Chondrocyte (in vitro differentiated cells): ENCODE data around the gene CARHSP1. TPM values are rescaled to one million over a fixed set of nuclear protein-coding genes. Genes with fewer than 3 reads are reported as not detected.

Source experiments
- DNase-seq: peaks from one replicate; pipeline ENCODE4 v3.0.0; 2021; ENCODE audit warnings: mixed read lengths, low spot score
- H3K27ac Mint-ChIP-seq: one replicate; pipeline ENCODE4 v1.8.0; 2021; ENCODE audit warnings: mild to moderate bottlenecking, moderate library complexity, mixed read lengths; ENCODE audit not compliant: unreplicated experiment
- H3K27me3 Mint-ChIP-seq: 2 replicates; pipeline ENCODE4 v1.8.0; 2021; ENCODE audit warnings: low read depth, mixed read lengths
- H3K36me3 Mint-ChIP-seq: 2 replicates; pipeline ENCODE4 v1.8.0; 2021; ENCODE audit warnings: low read depth, mixed read lengths
- H3K4me1 Mint-ChIP-seq: 2 replicates; pipeline ENCODE4 v1.8.0; 2021; ENCODE audit warnings: low read depth, mild to moderate bottlenecking, mixed read lengths
- H3K4me3 Mint-ChIP-seq: one replicate; pipeline ENCODE4 v1.8.0; 2021; ENCODE audit warnings: mild to moderate bottlenecking, moderate library complexity, mixed read lengths; ENCODE audit not compliant: unreplicated experiment
- H3K9me3 Mint-ChIP-seq: 2 replicates; pipeline ENCODE4 v1.8.0; 2021; ENCODE audit warnings: low read depth, mixed read lengths
- total RNA-seq: library from RNA; stranded (reverse); gene quantifications from 3 replicates; pipeline ENCODE4 v1.2.1, GENCODE V29; 2021
- TF ChIP-seq, protein P1 (sequence below): fragments of 200-600 bp; sonication (generic); IDR thresholded peaks from 2 replicates; pipeline ENCODE4 v1.5.0; 2021; ENCODE audit warnings: antibody characterized with exemption, mild to moderate bottlenecking, moderate library complexity

Gene CARHSP1
- total RNA-seq, 1 donor from 2014 or later: 57.4 TPM

DNA sequence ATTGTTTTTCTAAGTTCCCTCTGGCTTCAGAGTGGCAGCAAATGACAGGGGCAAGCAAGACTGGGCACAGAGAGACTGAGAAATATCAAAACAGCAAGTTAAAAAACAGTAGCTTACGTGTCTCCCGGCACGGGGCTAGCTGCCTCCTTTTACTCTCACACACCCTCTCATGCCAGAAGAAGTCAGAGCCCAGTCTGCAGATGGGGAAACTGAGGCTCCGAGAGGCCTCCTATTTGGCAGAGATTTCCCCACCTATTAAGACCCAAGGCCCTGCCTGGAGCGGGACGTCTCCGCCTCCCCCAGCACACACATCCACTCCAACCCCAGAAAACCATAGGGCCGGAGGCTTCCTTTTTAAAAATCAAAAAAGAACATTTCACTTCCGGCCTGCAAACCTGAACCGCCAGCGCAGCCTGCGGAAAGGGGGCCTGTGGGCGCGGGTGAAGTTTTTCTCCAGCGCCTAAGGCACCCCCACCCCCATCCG, 832 bp downstream of the CARHSP1 start:
- no peaks in the 10 kb centered on the region for H3K36me3 Mint-ChIP-seq
- peak overlapping the region; percentile 93 for H3K27ac Mint-ChIP-seq
- DNase-seq: no peak
- H3K9me3 Mint-ChIP-seq: no peaks in the 10 kb centered on the region
- H3K4me1 Mint-ChIP-seq: peaks cover 62% of the 10 kb centered on the region
- H3K27me3 Mint-ChIP-seq: no peaks in the 10 kb centered on the region
- H3K4me3 Mint-ChIP-seq: peak overlapping the region; percentile 94
- TF ChIP-seq, protein P1, sequence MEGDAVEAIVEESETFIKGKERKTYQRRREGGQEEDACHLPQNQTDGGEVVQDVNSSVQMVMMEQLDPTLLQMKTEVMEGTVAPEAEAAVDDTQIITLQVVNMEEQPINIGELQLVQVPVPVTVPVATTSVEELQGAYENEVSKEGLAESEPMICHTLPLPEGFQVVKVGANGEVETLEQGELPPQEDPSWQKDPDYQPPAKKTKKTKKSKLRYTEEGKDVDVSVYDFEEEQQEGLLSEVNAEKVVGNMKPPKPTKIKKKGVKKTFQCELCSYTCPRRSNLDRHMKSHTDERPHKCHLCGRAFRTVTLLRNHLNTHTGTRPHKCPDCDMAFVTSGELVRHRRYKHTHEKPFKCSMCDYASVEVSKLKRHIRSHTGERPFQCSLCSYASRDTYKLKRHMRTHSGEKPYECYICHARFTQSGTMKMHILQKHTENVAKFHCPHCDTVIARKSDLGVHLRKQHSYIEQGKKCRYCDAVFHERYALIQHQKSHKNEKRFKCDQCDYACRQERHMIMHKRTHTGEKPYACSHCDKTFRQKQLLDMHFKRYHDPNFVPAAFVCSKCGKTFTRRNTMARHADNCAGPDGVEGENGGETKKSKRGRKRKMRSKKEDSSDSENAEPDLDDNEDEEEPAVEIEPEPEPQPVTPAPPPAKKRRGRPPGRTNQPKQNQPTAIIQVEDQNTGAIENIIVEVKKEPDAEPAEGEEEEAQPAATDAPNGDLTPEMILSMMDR: no peak

DNA sequence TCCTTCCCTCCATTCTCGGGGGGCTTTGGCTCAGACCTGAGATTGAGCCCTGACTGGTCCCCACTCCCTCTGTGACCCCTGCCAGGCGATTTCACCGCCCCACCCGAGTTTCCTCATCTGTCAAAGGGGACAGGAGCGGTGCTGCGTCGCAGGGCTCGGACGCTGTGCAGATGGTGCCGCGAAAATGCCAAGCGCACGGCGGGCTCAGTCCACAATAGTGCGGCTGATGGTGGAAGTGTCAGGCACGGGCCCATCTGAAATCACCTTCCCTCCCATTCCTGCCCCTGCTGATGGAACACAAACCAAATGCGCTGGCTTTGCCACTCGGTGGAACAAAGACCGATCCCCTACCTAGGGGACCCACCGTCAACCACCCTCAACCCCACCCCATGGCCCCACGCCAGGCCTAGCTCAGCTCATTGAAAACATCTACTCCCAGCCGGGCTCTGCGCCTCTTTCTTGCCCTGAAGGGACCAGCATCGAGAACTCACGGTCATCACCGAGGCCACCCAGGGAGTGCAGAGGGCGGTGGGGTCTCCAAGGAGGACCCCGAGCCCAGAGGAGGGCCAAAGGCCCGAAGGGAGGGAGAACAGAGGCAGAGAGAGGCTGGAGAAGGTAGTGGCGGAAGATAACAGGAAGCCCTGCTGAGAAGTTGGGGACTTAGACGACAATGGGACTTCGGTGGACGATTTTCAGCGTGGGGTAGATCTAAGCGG, 1.4 kb downstream of the CARHSP1 start:
- Mint-ChIP-seq H3K4me3 (peak overlapping the region; percentile 94), H3K4me1 (peaks cover 68% of the 10 kb centered on the region), H3K27me3 (no peaks in the 10 kb centered on the region), H3K36me3 (no peaks in the 10 kb centered on the region), H3K27ac (peak overlapping the region; percentile 93), H3K9me3 (no peaks in the 10 kb centered on the region)
- TF ChIP-seq, protein P1: no peak
- no peak for DNase-seq

DNA sequence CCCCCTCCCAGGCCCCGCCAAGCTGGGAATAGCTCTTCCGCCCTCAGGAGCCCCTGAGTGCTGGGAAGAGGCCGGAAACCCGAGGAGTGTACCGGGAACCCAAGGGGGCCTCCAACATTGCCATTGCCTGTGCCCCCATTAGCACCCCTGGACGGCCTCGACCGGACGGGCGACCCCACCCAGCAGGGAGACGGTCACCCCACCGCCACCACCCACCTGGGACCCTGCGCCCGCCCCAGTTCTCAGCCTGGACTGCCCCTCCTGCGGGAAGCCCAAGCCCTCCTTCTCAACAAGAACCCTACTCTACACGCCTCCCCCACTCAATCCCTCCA, 2.0 kb downstream of the CARHSP1 start:
- no peak for DNase-seq
- Mint-ChIP-seq H3K27ac (peak overlapping the region; percentile 93), H3K9me3 (no peaks in the 10 kb centered on the region), H3K27me3 (no peaks in the 10 kb centered on the region), H3K36me3 (no peaks in the 10 kb centered on the region), H3K4me3 (peak overlapping the region; percentile 94), H3K4me1 (peaks cover 72% of the 10 kb centered on the region)
- TF ChIP-seq, protein P1: no peak

DNA sequence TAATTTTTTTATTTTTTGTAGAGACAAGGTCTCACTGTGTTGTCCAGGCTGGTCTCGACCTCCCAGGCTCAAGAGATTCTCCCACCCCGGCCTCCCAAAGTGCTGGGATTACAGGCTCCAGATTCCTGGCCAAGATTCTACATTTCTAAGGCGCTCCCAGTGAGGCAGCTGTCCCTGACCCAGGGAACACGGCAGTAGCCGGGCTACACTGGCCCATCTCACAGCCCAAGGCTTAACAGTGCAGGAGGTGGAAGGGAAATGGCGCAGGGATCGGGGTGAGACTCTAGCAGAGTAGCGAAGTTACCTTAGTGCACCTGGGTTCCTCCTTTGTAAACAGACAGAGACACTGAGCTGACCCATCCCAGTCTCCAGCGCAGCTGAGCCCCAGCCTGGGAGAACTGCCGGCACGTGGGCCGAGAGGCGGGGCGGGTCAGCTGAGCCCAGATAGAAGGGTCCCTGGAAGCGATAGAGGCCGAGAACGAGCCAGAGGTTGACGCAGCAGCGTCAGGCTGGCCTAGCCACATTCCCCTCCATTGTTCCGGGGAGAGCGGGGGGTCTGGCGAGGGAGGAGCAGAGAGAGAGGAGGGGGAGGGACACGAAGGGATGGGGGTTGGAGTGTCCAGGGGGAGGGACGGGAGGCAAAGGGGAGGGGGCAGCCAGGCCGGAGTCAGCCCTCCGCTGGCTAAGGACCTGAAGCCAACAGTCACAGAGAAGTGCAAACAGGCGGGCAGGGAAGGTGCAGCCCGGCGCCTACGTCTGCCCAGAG, 2.5 kb downstream of the CARHSP1 start:
- Mint-ChIP-seq H3K9me3 (no peaks in the 10 kb centered on the region), H3K4me3 (peak overlapping the region; percentile 94), H3K36me3 (no peaks in the 10 kb centered on the region), H3K27ac (peak overlapping the region; percentile 74), H3K4me1 (peaks cover 76% of the 10 kb centered on the region), H3K27me3 (no peaks in the 10 kb centered on the region)
- DNase-seq: no peak
- TF ChIP-seq, protein P1: no peak

DNA sequence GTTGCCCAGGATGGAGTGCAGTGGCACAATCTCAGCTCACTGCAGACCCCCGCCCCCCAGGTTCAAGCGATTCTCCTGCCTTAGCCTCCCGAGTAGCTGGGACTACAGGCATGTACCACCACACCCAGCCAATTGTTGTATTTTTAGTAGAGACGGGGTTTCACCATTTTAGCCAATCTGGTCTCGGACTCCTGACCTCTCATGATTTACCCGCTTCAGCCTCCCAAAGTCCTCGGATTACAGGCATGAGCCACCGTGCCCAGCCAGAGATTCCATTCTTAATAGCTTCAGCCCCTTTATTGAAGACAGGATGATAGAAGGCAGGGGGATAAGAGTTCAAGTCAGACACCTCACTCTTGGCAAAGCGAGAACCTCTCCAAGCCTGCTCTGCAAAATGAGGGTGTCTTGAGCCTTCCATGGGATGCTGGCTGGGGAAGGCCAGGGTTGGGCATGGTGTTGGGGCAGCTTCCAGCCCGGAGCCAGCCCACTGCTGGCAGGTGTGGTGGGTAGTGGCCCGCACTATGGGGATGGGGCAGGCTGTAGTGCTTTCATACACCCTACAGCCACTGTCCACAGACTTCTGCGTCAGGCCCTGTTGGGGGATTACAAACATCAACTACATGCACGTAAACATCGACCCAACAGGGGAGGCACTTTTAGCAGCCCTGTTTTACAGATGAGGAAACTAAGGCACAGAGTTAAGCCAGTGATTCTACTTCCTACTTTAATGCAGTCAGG, 3.5 kb downstream of the CARHSP1 start:
- Mint-ChIP-seq H3K27ac (peak overlapping the region; percentile 74), H3K27me3 (no peaks in the 10 kb centered on the region), H3K36me3 (no peaks in the 10 kb centered on the region), H3K9me3 (no peaks in the 10 kb centered on the region), H3K4me3 (peak overlapping the region; percentile 41), H3K4me1 (peaks cover 74% of the 10 kb centered on the region)
- no peak for DNase-seq
- TF ChIP-seq, protein P1: no peak
